AG04450 (cell line): ENCODE measurements around the gene SPINK4. TPM values are rescaled to one million over a fixed set of nuclear protein-coding genes. Genes with fewer than 3 reads are reported as not detected.

Experiments used
- CTCF ChIA-PET: fragments of 300-600, 350-600 bp; formaldehyde crosslinking; extraction: SDS; loops from one replicate; lab custom pipeline; 2022; ENCODE audit warnings: antibody characterized with exemption, inconsistent platforms; lab: Charles Lee
- POLR2A ChIA-PET: fragments of 350-600 bp; formaldehyde crosslinking; extraction: SDS; loops from one replicate; lab custom pipeline; 2021; ENCODE audit warnings: antibody characterized with exemption, inconsistent platforms; lab: Yijun Ruan, JAX
- DNase-seq: peaks from one replicate; pipeline ENCODE4 v3.0.0-alpha.2; 2011; ENCODE audit warnings: low read depth, low spot score
- H3K27ac ChIP-seq: one replicate; pipeline ENCODE4 v1.5.1; 2012; ENCODE audit warnings: low read depth, low read length, control low read depth
- H3K27me3 ChIP-seq: one replicate; pipeline ENCODE4 v1.6.0; 2012; ENCODE audit warnings: low read length; ENCODE audit not compliant: control insufficient read depth, insufficient read depth
- H3K4me3 ChIP-seq: 2 replicates; pipeline ENCODE4 v1.5.1; 2011; ENCODE audit warnings: mild to moderate bottlenecking, low read depth, low read length, control low read depth
- H3K9me3 ChIP-seq: 2 replicates; pipeline ENCODE4 v1.5.1; 2012; ENCODE audit warnings: low read length; ENCODE audit not compliant: control insufficient read depth, insufficient read depth
- polyA plus RNA-seq: library from polyadenylated mRNA; depleted of rRNA; stranded (reverse); fragments of >200 nt; gene quantifications from 2 replicates; pipeline ENCODE4 v1.2.3, GENCODE V29; 2011
- TF ChIP-seq, protein P1 (sequence below): IDR thresholded peaks from 2 replicates; pipeline ENCODE4 v1.5.1; 2011; ENCODE audit warnings: low read depth, low read length, control low read depth, inconsistent platforms

The SPINK4 gene
- polyA plus RNA-seq, 1 experiment, result not detected

DNA sequence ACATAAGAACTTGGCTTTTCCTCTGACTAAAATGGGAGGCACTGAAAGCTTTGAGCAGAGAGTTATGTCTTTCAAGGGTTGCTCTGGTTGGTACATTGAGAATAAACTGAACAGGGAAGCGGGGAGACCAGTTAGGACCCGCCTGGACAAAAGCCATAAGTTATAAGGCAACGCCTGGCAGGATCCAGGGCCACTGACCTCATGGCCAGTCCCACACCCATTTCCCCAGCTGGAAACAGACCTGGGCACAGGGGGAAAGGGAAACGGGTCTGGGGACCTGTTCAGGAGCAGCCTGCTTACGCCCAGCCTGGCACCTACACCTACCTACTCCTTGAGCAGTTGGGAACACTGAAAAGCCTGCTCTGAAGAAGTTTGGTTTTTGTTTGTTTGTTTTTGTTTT lies 1.3 kb downstream of the SPINK4 start:
- POLR2A ChIA-PET, result no interaction called here
- CTCF ChIA-PET, result no interaction called here

DNA sequence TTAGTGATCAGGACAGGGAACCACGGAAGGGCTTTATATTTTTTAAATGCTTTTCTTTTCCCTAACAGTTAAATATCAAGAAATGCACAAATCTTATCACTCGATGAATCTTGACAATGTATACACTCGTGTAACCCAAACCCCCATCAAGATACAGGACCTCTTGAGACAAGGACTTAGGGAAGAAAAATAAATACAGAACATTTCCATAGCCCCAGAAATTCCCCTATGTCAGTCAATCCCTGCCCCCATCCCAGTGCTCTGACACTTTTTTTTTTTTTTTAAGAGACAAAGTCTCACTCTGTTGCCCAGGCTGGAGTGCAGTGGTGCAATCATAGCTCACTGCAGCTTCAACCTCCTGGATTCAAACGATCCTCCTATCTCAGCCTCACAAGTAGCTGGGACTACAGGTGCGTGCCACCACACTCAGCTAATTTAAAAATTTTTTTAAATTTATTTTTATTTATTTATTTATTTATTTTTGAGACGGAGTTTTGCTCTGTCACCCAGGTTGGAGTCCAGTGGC lies 2.7 kb downstream of the SPINK4 start:
- H3K9me3 ChIP-seq, result no peaks in the 10 kb centered on the region
- H3K27ac ChIP-seq, result no peak overlapping the region
- ChIA-PET CTCF (no interaction called here), POLR2A (no interaction called here)
- H3K27me3 ChIP-seq, result no peaks in the 10 kb centered on the region
- TF ChIP-seq, protein P1, sequence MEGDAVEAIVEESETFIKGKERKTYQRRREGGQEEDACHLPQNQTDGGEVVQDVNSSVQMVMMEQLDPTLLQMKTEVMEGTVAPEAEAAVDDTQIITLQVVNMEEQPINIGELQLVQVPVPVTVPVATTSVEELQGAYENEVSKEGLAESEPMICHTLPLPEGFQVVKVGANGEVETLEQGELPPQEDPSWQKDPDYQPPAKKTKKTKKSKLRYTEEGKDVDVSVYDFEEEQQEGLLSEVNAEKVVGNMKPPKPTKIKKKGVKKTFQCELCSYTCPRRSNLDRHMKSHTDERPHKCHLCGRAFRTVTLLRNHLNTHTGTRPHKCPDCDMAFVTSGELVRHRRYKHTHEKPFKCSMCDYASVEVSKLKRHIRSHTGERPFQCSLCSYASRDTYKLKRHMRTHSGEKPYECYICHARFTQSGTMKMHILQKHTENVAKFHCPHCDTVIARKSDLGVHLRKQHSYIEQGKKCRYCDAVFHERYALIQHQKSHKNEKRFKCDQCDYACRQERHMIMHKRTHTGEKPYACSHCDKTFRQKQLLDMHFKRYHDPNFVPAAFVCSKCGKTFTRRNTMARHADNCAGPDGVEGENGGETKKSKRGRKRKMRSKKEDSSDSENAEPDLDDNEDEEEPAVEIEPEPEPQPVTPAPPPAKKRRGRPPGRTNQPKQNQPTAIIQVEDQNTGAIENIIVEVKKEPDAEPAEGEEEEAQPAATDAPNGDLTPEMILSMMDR, result no peak
- no peak overlapping the region for H3K4me3 ChIP-seq
- DNase-seq, result no peak

More for the DNA sequence above, 1.3 kb downstream of the SPINK4 start:
- no peak for DNase-seq
- Histone ChIP-seq H3K9me3 (no peaks in the 10 kb centered on the region), H3K4me3 (no peak overlapping the region), H3K27me3 (no peaks in the 10 kb centered on the region), H3K27ac (no peak overlapping the region)
- TF ChIP-seq, protein P1, result no peak

DNA sequence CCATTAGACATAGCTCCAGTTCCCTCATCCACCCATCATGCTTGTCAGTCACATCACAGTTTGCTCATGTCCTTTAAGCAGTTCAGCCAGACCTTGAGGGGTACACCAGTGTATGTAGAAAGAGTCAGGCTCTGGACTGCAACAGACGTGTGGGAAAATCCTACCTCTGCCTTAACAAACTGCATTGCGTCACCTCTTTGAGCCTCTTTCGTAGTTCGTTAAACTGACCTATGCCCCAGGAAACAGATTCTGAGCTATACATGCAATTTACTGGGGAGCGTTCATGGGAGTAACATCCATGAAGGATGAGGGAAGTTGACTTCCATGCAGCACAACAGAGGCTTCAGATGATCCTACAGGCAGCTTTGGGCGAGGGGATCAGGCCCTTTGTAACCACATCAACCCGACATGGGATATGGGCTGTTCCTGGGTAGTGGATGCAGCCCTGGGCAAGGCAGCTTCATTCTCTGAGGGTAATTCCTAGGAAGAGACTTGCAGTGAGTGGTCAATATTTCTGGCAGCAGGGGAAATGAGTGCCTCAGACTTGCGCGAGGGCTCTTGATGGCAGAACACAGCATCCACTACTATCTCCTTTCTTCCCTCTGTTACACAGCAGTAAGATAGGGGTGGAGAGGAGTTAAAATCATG lies 4.3 kb downstream of the SPINK4 start:
- Histone ChIP-seq H3K4me3 (no peak overlapping the region), H3K27ac (no peak overlapping the region), H3K9me3 (no peaks in the 10 kb centered on the region), H3K27me3 (no peaks in the 10 kb centered on the region)
- POLR2A ChIA-PET, result interaction anchor here (1.1 kb wide), 1 partner anchor 9 kb away, joined by 4 read pairs; no protein-coding TSS in a partner anchor
- DNase-seq, result no peak
- TF ChIP-seq, protein P1, result no peak
- CTCF ChIA-PET, result no interaction called here

DNA sequence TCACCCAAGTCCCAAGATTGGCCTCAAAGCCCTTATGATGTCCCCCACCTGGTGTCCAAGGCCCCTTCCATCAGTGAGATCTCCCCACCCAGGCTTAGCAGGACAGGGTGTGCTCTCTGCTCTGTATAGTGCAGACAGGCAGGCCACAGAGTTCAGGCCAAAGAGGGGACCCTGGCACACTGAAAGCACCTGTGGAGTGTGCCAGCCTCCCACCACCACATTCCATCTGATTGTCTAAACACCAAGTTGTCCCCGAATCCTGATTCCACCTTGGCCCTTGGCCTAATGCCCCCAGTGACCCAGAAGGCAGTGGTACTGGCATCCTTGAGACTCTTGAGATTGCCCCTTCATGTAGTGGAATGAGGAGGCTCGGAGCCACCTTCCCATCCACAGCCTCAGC lies 5.4 kb downstream of the SPINK4 start:
- ChIA-PET POLR2A (no interaction called here), CTCF (interaction anchor here (0.6 kb wide), 1 partner anchor 378 kb away, joined by 5 read pairs; no protein-coding TSS in a partner anchor)
- no peak overlapping the region for H3K4me3 ChIP-seq
- no peaks in the 10 kb centered on the region for H3K27me3 ChIP-seq
- TF ChIP-seq, protein P1, result no peak
- H3K27ac ChIP-seq, result no peak overlapping the region
- DNase-seq, result no peak
- H3K9me3 ChIP-seq, result no peaks in the 10 kb centered on the region

DNA sequence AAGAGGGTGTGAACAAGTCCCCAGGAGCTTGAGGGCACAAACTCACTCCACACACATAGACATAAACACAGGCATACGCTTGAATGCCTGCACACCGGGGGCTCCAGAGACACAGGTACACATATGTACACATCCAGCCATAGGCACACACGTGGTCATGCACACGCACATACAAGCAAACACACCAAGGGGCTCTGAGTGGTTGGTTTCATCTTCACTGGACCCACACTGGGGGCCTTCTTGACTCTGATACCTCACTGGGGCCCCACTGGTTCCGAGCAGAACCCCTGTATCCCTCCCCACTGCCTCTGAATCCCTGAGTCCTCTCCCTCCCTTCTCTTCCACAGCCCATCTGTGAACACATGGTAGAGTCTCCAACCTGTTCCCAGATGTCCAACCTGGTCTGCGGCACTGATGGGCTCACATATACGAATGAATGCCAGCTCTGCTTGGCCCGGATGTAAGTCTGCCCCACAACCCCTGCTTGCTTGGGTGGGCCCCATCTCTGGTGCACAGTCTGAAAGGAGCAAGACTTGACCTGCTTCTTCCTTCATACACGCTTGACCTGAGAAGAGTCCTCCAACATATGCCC lies 6.4 kb downstream of the SPINK4 start:
- Histone ChIP-seq H3K9me3 (no peaks in the 10 kb centered on the region), H3K27me3 (no peaks in the 10 kb centered on the region), H3K4me3 (no peak overlapping the region), H3K27ac (no peak overlapping the region)
- POLR2A ChIA-PET, result no interaction called here
- CTCF ChIA-PET, result no interaction called here
- TF ChIP-seq, protein P1, result no peak
- DNase-seq, result no peak
